Natural killer cell treated with Interleukin-12 subunit alpha and Interleukin-12 subunit beta and Interleukin-15 and Interleukin-18, amount 100 ng/mL, for 72 hours (primary cell): ENCODE results near the gene COX4I2. TPM values are rescaled to one million over a fixed set of nuclear protein-coding genes. Genes with fewer than 3 reads are reported as not detected.

Source experiments
- ATAC-seq, 2 donors: fragments of 150-1000 bp; cut with Tn5 transposase in 1 of 2; sonication (Bioruptor Pico), chemical (Tn5 transposase) in 1 of 2; 2 replicates each; pipeline ENCODE4 v1.10.0; 2021
- DNase-seq: peaks from one replicate; pipeline ENCODE4 v3.0.0; 2022; ENCODE audit warnings: low spot score
- H3K27ac Mint-ChIP-seq, 2 donors: 1 replicate in 1 of 2; 2 replicates in 1 of 2; pipeline ENCODE4 v1.8.0; 2022; ENCODE audit warnings: mixed read lengths in 2 of 2, mild to moderate bottlenecking in 1 of 2, moderate library complexity in 1 of 2
- H3K27me3 Mint-ChIP-seq, 2 donors: 1 replicate in 1 of 2; 2 replicates in 1 of 2; pipeline ENCODE4 v1.8.0; 2022; ENCODE audit warnings: mixed read lengths in 2 of 2
- H3K36me3 Mint-ChIP-seq: one replicate; pipeline ENCODE4 v1.8.0; 2022; ENCODE audit warnings: mixed read lengths
- H3K4me1 Mint-ChIP-seq, 2 donors: 1 replicate in 1 of 2; 2 replicates in 1 of 2; pipeline ENCODE4 v1.8.0; 2022; ENCODE audit warnings: low read depth in 2 of 2, mixed read lengths in 2 of 2, mild to moderate bottlenecking in 1 of 2
- H3K4me3 Mint-ChIP-seq: one replicate; pipeline ENCODE4 v1.8.0; 2022; ENCODE audit warnings: mixed read lengths
- H3K9me3 Mint-ChIP-seq: 2 replicates; pipeline ENCODE4 v1.8.0; 2022; ENCODE audit warnings: mixed read lengths
- total RNA-seq, 2 donors: library from RNA; stranded (reverse); gene quantifications; one replicate each; pipeline ENCODE4 v1.2.3, GENCODE V29; 2022

The COX4I2 gene
- total RNA-seq, 2 donors from 2014 or later: not detected

DNA sequence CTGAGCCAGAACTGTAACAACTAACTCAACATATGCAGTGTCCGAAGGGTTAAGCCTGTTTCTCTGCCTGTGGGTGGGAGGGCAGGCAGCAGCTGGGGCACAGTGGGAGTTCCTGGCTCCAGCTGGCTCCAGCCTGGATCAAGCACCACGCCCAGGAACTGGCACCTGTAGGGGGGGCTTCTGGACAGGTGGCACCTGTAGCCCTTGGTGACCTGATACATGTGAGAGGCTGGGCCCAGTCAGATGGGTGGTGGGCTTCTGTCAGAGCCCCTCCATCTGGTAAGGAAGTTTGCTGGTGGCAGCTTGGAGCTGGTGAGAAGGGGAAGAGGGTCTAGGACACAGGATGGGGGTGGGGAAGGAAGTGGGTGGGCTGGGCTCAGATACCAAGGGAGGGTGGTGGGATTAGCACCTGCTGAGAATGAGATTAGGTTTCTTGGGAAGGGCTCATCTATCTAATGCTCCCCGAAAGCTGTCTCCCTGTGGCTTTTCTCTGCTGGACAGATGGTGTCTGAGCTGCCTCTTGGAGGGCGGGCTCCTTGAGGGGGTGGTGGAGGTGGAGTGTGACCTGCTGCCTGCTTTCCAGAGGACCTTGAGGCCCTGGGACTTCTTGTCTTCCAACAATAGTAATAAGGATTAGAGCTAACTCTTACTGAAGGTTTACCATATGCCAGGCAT, 56.4 kb downstream of the COX4I2 start:
- DNase-seq: no peak
- ATAC-seq: no peak
- Mint-ChIP-seq H3K27me3 (no peaks in the 10 kb centered on the region), H3K36me3 (peaks cover 15% of the 10 kb centered on the region), H3K9me3 (no peaks in the 10 kb centered on the region), H3K4me1 (peaks cover 50 to 67% of the 10 kb centered on the region in 2 donors), H3K4me3 (no peak overlapping the region), H3K27ac (peak overlapping the region; percentile 65 to 82)

Other genes with a start within 250 kb of the COX4I2 start
- not detected for gene DEFB119, start 247.3 kb upstream of the COX4I2 start, total RNA-seq
- not detected for gene DEFB121, start 231.7 kb upstream of the COX4I2 start, total RNA-seq
- gene DEFB123, start 197.3 kb upstream of the COX4I2 start, total RNA-seq: not detected
- gene DEFB124, start 162.8 kb upstream of the COX4I2 start, total RNA-seq: not detected
- gene REM1, start 162.6 kb upstream of the COX4I2 start, total RNA-seq: not detected
- gene HM13, start 123.5 kb upstream of the COX4I2 start, total RNA-seq: 100 to 1,000 TPM; 233 to 257 TPM
- 1 to 10 TPM in 1 of 2 donors, under 1 TPM in 1; 0.52 to 1.4 TPM for gene ID1, start 32.6 kb upstream of the COX4I2 start, total RNA-seq
- gene BCL2L1, start 85.0 kb downstream of the COX4I2 start, total RNA-seq: 100 to 1,000 TPM; 140 to 325 TPM
- gene TPX2, start 101.4 kb downstream of the COX4I2 start, total RNA-seq: 100 to 1,000 TPM in 1 of 2 donors, 10 to 100 TPM in 1; 51.8 to 102 TPM
- 1 to 10 TPM in 1 of 2 donors, under 1 TPM in 1; 0.98 to 1.8 TPM for gene MYLK2, start 181.4 kb downstream of the COX4I2 start, total RNA-seq
- not detected for gene FOXS1, start 207.7 kb downstream of the COX4I2 start, total RNA-seq
- gene DUSP15, start 232.6 kb downstream of the COX4I2 start, total RNA-seq: not detected
- gene TTLL9, start 232.7 kb downstream of the COX4I2 start, total RNA-seq: not detected